ENCODE measurements around the gene GRM8. TPM values are rescaled to one million over a fixed set of nuclear protein-coding genes. Genes with fewer than 3 reads are reported as not detected.

The GRM8 gene
- total and polyA plus RNA-seq, 10 of the 15 experiments (the other 5 are each of a cell fraction or from before 2014, with no cell fraction given): 0.33 to 7.1 (median 0.45) TPM; not detected in 2

DNA sequence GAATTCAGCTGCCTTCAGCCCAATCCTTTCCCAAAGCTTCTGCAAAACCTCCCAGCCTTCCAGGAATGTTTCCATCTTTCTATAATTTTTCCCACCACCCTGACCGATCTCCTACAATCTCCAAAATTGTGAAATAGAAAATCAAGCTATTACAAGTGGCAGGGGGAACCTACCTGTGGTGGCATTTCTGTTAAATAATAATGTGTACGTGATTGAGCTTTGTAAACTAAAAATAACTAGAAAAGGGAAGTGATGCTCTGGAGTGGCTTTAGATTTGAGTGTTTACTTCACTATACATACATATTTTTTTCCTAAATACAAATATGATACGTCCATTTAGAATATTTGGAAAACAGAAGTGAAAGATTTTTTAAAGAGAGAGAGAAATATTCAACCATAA, 593.6 kb downstream of the GRM8 start (continued):
- TF ChIP-seq, protein P1, sequence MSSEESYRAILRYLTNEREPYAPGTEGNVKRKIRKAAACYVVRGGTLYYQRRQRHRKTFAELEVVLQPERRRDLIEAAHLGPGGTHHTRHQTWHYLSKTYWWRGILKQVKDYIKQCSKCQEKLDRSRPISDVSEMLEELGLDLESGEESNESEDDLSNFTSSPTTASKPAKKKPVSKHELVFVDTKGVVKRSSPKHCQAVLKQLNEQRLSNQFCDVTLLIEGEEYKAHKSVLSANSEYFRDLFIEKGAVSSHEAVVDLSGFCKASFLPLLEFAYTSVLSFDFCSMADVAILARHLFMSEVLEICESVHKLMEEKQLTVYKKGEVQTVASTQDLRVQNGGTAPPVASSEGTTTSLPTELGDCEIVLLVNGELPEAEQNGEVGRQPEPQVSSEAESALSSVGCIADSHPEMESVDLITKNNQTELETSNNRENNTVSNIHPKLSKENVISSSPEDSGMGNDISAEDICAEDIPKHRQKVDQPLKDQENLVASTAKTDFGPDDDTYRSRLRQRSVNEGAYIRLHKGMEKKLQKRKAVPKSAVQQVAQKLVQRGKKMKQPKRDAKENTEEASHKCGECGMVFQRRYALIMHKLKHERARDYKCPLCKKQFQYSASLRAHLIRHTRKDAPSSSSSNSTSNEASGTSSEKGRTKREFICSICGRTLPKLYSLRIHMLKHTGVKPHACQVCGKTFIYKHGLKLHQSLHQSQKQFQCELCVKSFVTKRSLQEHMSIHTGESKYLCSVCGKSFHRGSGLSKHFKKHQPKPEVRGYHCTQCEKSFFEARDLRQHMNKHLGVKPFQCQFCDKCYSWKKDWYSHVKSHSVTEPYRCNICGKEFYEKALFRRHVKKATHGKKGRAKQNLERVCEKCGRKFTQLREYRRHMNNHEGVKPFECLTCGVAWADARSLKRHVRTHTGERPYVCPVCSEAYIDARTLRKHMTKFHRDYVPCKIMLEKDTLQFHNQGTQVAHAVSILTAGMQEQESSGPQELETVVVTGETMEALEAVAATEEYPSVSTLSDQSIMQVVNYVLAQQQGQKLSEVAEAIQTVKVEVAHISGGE (CRISPR knock-in tag; IDR thresholded peaks at IDR 0.05): no peak
- TF ChIP-seq MYB (IDR thresholded peaks at IDR 0.05; ENCODE audit: borderline replicate concordance, low read depth, low read length): 0 out of 2 replicates have a peak, but pooled peaks have one; percentile 36
- TF ChIP-seq NBN (IDR thresholded peaks at IDR 0.05): no peak
- peak; percentile 99 for TF ChIP-seq MEF2A (IDR thresholded peaks at IDR 0.05; ENCODE audit: insufficient read depth, low read depth, low read length)
- TF ChIP-seq, protein P2, sequence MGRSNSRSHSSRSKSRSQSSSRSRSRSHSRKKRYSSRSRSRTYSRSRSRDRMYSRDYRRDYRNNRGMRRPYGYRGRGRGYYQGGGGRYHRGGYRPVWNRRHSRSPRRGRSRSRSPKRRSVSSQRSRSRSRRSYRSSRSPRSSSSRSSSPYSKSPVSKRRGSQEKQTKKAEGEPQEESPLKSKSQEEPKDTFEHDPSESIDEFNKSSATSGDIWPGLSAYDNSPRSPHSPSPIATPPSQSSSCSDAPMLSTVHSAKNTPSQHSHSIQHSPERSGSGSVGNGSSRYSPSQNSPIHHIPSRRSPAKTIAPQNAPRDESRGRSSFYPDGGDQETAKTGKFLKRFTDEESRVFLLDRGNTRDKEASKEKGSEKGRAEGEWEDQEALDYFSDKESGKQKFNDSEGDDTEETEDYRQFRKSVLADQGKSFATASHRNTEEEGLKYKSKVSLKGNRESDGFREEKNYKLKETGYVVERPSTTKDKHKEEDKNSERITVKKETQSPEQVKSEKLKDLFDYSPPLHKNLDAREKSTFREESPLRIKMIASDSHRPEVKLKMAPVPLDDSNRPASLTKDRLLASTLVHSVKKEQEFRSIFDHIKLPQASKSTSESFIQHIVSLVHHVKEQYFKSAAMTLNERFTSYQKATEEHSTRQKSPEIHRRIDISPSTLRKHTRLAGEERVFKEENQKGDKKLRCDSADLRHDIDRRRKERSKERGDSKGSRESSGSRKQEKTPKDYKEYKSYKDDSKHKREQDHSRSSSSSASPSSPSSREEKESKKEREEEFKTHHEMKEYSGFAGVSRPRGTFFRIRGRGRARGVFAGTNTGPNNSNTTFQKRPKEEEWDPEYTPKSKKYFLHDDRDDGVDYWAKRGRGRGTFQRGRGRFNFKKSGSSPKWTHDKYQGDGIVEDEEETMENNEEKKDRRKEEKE (IDR thresholded peaks at IDR 0.05): no peak
- TF ChIP-seq, protein P3, sequence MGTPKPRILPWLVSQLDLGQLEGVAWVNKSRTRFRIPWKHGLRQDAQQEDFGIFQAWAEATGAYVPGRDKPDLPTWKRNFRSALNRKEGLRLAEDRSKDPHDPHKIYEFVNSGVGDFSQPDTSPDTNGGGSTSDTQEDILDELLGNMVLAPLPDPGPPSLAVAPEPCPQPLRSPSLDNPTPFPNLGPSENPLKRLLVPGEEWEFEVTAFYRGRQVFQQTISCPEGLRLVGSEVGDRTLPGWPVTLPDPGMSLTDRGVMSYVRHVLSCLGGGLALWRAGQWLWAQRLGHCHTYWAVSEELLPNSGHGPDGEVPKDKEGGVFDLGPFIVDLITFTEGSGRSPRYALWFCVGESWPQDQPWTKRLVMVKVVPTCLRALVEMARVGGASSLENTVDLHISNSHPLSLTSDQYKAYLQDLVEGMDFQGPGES (IDR thresholded peaks at IDR 0.05): no peak
- TF ChIP-seq, protein P4, sequence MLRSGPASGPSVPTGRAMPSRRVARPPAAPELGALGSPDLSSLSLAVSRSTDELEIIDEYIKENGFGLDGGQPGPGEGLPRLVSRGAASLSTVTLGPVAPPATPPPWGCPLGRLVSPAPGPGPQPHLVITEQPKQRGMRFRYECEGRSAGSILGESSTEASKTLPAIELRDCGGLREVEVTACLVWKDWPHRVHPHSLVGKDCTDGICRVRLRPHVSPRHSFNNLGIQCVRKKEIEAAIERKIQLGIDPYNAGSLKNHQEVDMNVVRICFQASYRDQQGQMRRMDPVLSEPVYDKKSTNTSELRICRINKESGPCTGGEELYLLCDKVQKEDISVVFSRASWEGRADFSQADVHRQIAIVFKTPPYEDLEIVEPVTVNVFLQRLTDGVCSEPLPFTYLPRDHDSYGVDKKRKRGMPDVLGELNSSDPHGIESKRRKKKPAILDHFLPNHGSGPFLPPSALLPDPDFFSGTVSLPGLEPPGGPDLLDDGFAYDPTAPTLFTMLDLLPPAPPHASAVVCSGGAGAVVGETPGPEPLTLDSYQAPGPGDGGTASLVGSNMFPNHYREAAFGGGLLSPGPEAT (IDR thresholded peaks at IDR 0.05; ENCODE audit: low read depth): peak; percentile 95
- TF ChIP-seq CBX3 (IDR thresholded peaks at IDR 0.05; ENCODE audit: borderline replicate concordance, low read depth): no peak
- TF ChIP-seq JUNB (IDR thresholded peaks at IDR 0.05): peak; percentile 95
- no peak for TF ChIP-seq ZNF274 (IDR thresholded peaks at IDR 0.05; ENCODE audit: insufficient read depth, insufficient read length)
- TF ChIP-seq PAX8 (IDR thresholded peaks at IDR 0.05): no peak
- TF ChIP-seq, protein P5, sequence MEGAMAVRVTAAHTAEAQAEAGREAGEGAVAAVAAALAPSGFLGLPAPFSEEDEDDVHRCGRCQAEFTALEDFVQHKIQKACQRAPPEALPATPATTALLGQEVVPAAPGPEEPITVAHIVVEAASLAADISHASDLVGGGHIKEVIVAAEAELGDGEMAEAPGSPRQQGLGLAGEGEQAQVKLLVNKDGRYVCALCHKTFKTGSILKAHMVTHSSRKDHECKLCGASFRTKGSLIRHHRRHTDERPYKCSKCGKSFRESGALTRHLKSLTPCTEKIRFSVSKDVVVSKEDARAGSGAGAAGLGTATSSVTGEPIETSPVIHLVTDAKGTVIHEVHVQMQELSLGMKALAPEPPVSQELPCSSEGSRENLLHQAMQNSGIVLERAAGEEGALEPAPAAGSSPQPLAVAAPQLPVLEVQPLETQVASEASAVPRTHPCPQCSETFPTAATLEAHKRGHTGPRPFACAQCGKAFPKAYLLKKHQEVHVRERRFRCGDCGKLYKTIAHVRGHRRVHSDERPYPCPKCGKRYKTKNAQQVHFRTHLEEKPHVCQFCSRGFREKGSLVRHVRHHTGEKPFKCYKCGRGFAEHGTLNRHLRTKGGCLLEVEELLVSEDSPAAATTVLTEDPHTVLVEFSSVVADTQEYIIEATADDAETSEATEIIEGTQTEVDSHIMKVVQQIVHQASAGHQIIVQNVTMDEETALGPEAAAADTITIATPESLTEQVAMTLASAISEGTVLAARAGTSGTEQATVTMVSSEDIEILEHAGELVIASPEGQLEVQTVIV (IDR thresholded peaks at IDR 0.05; ENCODE audit: borderline replicate concordance, partially characterized antibody): no peak
- TF ChIP-seq ZNF384 (IDR thresholded peaks at IDR 0.05; ENCODE audit: borderline replicate concordance, low read depth, low read length): peak; percentile 75; the same call in 1 of the 2 replicates
- no peak for TF ChIP-seq ESRRA (IDR thresholded peaks at IDR 0.05; ENCODE audit: low read length)
- TF ChIP-seq MXI1 (IDR thresholded peaks at IDR 0.05; ENCODE audit: low read depth, low read length): no peak; the same call in 1 of the 2 replicates

Measured in GM12878 (cell line).